Left ventricle myocardium superior (tissue), 1 donor: ENCODE results near the gene CCDC85C. TPM values are rescaled to one million over a fixed set of nuclear protein-coding genes. Genes with fewer than 3 reads are reported as not detected.

Source experiments
- ATAC-seq: fragments of 200-7000 bp; cut with Tn5 transposase; one replicate; pipeline ENCODE4 v1.9.1; 2020; ENCODE audit warnings: mild to moderate bottlenecking, moderate library complexity
- DNase-seq: peaks from one replicate; pipeline ENCODE4 v3.0.0-alpha.2; 2020
- intact Hi-C: fragments of 100-400 bp; cut with micrococcal nuclease; formaldehyde crosslinking; loops from one replicate; pipeline ENCODE4 v1.11.0; 2022
- total RNA-seq: library from RNA; stranded (reverse); fragmentation: NEBNext Ultra II Directional; extraction: Animal tissue kit (Norgen Biotek cat#: 25700); gene quantifications from one replicate; pipeline ENCODE4 v1.2.1, GENCODE V29; 2021
- donor health status: DM: no; HTN: yes; CAD: no; lungs with severe emphysema.

The CCDC85C gene
- total RNA-seq, 1 donor from 2014 or later: 49.3 TPM

DNA sequence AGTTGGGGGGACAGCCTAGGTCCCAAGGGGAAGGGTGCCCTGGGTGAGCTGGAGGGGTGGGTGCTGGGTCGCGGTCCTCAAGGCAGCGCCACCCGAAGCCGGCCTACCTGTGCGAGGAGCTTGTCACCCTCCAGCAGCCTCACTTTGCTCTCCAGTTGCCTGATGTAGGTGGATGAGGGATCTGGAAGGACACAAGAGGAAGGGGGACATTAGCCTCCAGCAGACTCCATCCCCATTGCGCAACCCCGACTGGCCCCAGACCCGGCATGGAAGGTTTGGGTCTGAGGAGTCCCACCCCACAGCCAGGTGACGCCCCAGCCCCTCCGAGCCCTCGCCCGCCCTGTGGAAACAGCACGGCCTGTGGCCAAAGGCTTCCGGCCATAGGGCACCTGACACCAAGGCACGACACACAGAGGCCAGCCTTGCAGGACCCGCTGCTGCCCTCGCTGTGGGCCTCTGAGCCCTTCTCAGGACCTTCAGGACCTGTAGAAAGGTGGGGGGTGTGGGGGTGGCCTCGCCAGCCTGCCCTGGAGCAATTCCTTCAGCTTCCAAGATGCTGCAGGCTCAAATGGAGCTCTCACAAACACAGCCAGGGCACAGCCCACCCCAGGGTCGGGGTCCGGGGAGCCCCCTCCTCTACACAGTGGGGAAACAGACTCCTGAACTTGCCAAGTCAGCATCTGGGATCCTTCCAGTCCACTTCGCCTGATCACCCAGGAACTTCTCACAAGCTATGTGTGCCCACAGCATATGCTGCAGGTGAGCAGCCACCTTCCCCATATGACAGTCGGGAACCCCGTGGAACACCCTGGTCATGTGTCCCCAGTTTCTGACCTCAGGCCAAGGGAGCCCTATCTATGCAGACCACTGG is 67.9 kb downstream of the CCDC85C start:
- intact Hi-C loops: no loop called here
- DNase-seq (no peak), ATAC-seq (no peak)

GRCh38 chr14:99535448-99535847 is 68.6 kb downstream of the CCDC85C start:
- no peak for DNase-seq
- intact Hi-C loops: no loop called here
- ATAC-seq: no peak

GRCh38 chr14:99534863-99535262 is 69.1 kb downstream of the CCDC85C start:
- DNase-seq (peak; percentile 76), ATAC-seq (peak; percentile 79)
- intact Hi-C loops: no loop called here

DNA sequence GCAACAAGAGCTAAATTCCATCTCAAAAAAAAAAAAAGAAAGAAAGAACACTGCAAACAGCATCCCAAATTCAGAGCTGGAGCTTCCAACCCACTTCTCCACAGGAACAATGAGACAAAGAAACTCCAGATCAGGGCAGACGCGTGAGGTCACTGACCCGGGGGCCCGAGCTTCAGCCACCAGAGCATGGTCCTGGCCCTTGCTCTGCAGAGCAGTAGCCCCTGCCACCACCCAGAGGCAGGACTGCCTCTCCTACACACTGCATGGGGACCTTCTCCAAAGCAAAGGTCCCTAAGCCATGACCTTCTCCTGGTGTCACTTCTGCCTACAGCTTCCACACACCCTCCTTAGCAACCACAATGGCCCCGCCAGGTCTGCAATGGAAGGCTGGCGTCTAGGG is 69.7 kb downstream of the CCDC85C start:
- ATAC-seq (no peak), DNase-seq (no peak)
- intact Hi-C loops: no loop called here

- ATAC-seq (no peak), DNase-seq (no peak)
- intact Hi-C loops: no loop called here
These were observed 71.7 kb downstream of the CCDC85C start for GRCh38 chr14:99532310-99532709.

DNA sequence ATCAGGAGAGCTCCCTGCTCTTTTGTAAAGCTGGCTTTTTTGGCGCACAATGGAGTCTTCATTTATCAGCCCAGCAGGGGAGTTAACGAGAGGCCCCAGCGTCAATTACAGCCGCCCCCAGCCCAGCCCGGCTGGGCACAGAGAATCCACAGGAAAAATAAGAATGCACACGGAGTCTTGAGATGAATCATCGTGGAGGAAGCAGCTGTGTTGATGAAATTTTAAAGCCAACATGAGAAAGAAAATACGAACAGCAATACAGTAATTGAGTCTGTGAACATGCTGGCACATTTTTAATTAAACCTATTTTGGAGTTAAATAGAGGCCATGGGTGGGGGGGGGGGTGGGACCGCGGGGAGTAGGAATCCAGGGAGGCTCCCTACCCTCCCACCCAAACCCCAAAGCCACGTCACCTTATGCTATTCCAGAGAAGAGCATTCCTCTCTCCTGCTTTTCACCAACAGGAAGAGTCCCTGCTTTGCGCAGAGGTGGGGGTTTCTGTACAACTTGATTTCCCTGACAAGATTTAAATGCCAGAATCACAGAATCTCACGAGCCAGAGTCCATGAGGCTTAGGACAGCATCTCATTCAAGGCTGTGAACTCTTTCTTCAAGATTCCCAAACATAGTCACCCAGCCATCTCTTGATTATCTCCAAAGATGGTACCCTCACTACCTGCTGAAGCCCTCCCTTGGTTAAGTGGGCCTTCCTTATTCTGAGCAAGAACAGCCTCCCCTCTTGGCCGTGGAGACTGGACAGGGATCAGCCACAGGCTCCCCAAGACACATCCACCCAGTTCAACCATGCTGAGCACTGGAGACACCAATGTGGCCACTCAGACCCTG is 72.5 kb downstream of the CCDC85C start:
- intact Hi-C loops: no loop called here
- ATAC-seq: no peak

GRCh38 chr14:99530407-99531155 is 73.4 kb downstream of the CCDC85C start:
- intact Hi-C loops: no loop called here
- ATAC-seq (no peak), DNase-seq (no peak)

More for the DNA sequence above, 72.5 kb downstream of the CCDC85C start:
- no peak for DNase-seq

- intact Hi-C loops: loop anchor here (5.0 kb wide), 1 partner anchor 82 kb away; no protein-coding TSS in a partner anchor
- ATAC-seq (no peak), DNase-seq (no peak)
These were observed 74.1 kb downstream of the CCDC85C start for GRCh38 chr14:99529899-99530298.

DNA sequence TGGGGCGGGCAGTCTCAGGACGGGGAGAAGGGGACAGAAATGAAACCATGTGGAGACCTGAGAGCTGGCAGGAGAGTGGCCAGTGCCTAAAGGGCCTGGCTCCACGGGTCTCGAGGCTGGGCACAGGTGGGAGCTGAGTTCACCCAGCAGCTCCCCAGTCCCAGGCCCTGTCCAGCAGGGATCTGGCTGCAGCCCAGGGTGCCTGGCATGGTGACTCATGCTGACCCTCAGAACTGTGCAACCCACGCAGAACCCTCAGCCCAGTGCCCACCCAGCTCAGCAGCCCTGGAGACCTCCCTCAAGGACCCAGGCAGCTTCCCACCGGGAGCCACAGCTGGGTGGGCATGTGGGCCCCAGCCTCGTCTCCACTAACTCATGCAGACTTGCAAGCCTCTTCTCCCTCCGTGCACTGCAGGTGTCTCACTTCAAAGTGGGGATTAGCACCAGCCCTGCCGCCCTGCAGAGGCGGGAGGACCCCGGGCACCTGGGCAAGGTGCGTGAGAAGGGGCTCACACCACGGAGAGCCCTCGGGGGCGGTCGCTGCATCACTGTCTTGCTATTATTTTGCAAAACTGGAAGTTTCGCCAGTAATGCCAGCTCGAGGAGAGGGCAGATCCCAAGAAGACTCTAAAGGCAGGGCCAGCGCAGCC is 76.5 kb downstream of the CCDC85C start:
- intact Hi-C loops: loop anchor here (5.0 kb wide), 1 partner anchor 85 kb away; no protein-coding TSS in a partner anchor
- ATAC-seq (no peak), DNase-seq (no peak)

DNA sequence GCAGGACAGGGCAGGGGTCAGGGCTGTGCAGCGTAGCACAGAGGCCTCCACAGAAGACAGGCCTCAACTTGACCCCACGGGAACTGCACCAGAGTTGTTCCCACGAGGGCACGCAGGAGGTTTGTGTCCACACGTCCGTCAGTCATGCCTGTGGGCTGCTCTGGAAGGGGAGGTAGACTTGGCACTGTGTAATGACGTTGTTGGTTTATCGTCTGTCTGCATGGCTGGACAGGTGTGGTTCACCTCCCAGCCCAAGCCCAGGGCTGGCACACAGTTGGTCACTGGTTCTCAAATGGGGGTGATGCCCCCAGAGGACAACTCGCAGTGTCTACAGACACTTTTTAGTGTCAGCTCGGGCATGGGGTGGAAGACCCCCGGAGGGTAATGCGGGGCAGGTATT is 77.0 kb downstream of the CCDC85C start:
- ATAC-seq (no peak), DNase-seq (no peak)
- intact Hi-C loops: loop anchor here (5.0 kb wide), 1 partner anchor 85 kb away; no protein-coding TSS in a partner anchor

- no peak for DNase-seq
These were observed 78.3 kb downstream of the CCDC85C start for GRCh38 chr14:99525699-99526080.

DNA sequence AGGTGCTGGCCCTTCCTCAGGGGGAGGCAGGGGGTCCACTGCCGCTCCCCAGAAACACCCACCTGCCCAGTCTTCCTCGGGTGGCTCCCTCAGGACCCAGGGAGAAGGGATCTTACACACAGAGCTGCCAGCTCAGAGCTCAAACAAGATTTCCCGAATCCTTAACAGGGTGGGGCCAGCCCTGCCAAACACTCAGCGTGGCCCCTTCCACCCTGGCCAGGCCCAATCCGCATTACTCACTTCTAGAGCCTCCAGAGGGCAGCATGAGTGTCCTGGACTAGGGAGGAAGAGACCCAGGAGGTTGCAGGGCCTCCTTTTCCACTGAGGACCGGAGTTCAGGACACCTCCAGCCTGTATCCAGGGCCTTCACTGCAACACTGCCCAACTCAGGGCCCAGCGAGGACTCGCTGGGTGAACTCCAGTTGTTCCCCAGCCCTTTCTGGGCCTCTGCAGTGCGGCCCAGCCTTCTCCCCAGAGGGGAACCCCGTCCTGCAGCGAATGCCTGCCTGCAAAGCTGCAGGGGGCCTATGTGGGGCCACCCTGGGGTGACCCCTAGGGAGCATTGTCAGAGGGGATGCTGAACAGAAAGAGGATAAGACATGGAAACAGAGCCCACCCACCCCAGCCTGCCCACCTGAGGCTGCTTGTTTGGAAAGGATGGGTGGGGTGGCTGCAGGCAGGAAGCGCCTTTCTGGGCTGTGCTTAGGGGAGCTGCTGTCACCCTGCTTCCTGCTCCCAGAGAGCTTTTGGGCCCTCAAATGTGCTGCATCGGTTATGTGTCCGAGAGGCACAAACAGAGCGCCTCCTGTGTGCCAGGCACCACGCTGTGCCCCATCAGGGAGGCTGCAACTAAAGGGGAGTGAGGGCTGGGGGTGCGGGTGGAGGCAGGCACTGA is 79.0 kb downstream of the CCDC85C start:
- peak; percentile 26 for DNase-seq
- peak; percentile 44 for ATAC-seq
- intact Hi-C loops: loop anchor here (5.0 kb wide), 2 partner anchors 87 to 102 kb away; no protein-coding TSS in a partner anchor

More at GRCh38 chr14:99525699-99526080, 78.3 kb downstream of the CCDC85C start:
- intact Hi-C loops: loop anchor here (5.0 kb wide), 1 partner anchor 87 kb away; no protein-coding TSS in a partner anchor
- no peak for ATAC-seq

- no peak for ATAC-seq
- peak; percentile 35 for DNase-seq
- intact Hi-C loops: loop anchor here (5.0 kb wide), 1 partner anchor 103 kb away; no protein-coding TSS in a partner anchor
These were observed 79.8 kb downstream of the CCDC85C start for GRCh38 chr14:99524091-99524661.

GRCh38 chr14:99523704-99524055 is 80.3 kb downstream of the CCDC85C start:
- intact Hi-C loops: loop anchor here (5.0 kb wide), 1 partner anchor 104 kb away; no protein-coding TSS in a partner anchor
- ATAC-seq: no peak

DNA sequence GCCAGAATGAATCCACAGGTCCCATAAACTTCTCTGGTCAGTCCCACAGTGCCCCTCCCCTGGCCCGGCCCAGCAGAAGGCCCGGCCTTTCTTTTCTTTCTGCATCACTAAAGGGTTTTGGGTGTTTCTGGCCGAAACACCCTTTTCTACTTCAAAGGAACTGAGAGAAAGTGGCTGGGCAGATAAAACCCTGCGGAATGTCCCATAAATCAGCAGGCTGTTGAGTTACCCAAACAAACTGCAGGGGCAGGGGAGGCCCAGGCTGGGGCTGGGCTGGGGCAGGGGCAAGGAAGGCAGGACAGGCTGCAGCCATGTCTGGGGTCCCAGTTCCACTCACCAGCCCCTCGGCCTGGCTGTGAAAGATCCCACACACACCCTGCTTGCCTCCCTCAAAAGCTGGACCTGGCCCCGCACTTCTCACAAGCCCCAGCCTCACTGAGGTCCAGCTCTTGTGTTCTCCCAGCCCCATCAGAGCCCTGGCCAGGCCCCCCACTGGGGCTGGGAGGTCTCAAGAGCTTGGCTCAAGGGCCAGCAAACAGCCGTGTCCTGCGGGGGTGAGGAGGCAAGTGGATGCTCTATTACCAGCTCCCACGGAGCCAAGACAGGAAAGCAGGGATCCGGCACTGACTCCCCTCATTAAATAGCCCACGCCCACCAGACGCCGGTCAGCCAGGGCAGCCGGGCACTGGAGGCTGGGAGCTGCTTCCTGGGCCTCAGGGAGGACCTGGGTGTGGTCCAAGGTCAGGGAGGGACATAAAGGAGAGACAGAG is 80.9 kb downstream of the CCDC85C start:
- ATAC-seq: no peak
- intact Hi-C loops: loop anchor here (5.0 kb wide), 1 partner anchor 104 kb away; no protein-coding TSS in a partner anchor

More at GRCh38 chr14:99523704-99524055, 80.3 kb downstream of the CCDC85C start:
- peak; percentile 16 for DNase-seq

GRCh38 chr14:99522457-99522891 is 81.5 kb downstream of the CCDC85C start:
- ATAC-seq (peak; percentile 39), DNase-seq (peak; percentile 51)
- intact Hi-C loops: loop anchor here (5.0 kb wide), 1 partner anchor 105 kb away; no protein-coding TSS in a partner anchor

More for the DNA sequence above, 80.9 kb downstream of the CCDC85C start:
- DNase-seq: peak; percentile 19
